GM12865 (cell line): ENCODE data around the gene ERG.
A peak's percentile ranks its signal among the peaks of the same experiment; 100 is the strongest.

Experiments used
- DNase-seq: peaks from one replicate; pipeline ENCODE4 v3.0.0; 2010; ENCODE audit warnings: low read depth
- H3K4me3 ChIP-seq: 2 replicates; pipeline ENCODE4 v1.5.1; 2011; ENCODE audit warnings: mild to moderate bottlenecking, low read depth, low read length, control low read depth
- CTCF ChIP-seq: IDR thresholded peaks from 2 replicates; pipeline ENCODE4 v1.5.1; 2011; ENCODE audit warnings: low read length, control low read depth, low read depth, inconsistent platforms; ENCODE audit not compliant: insufficient read depth; ENCODE audit errors: missing control alignments

Gene ERG

GRCh38 chr21:38354746-38355145, 143.5 kb downstream of the ERG start:
- no peak overlapping the region for H3K4me3 ChIP-seq
- TF ChIP-seq CTCF, result no peak
- DNase-seq, result no peak

GRCh38 chr21:38354231-38354630, 144.0 kb downstream of the ERG start:
- H3K4me3 ChIP-seq, result no peak overlapping the region
- no peak for TF ChIP-seq CTCF
- no peak for DNase-seq

- H3K4me3 ChIP-seq, result no peak overlapping the region
- peak; percentile 49 for DNase-seq
- peak; percentile 75 for TF ChIP-seq CTCF
Measured at GRCh38 chr21:38352536-38353219, 145.6 kb downstream of the ERG start.

GRCh38 chr21:38351961-38352521, 146.2 kb downstream of the ERG start:
- TF ChIP-seq CTCF, result no peak
- no peak overlapping the region for H3K4me3 ChIP-seq
- no peak for DNase-seq

- TF ChIP-seq CTCF, result no peak
- no peak overlapping the region for H3K4me3 ChIP-seq
- DNase-seq, result no peak
Measured at GRCh38 chr21:38351176-38351959, 146.9 kb downstream of the ERG start.

- no peak for TF ChIP-seq CTCF
- H3K4me3 ChIP-seq, result no peak overlapping the region
- DNase-seq, result no peak
Measured at GRCh38 chr21:38350684-38351083, 147.6 kb downstream of the ERG start.
